ENCODE results near the gene SLC52A3. TPM values are rescaled to one million over a fixed set of nuclear protein-coding genes. Genes with fewer than 3 reads are reported as not detected.

SLC52A3 gene
- total and polyA plus RNA-seq, 2 donors (not counting 3 experiments of a cell fraction or from before 2014, with no cell fraction given), result not detected

- no peak overlapping the region for H2AFZ ChIP-seq (ENCODE audit: low read depth, low read length)
- no peak overlapping the region for H3K4me2 ChIP-seq (ENCODE audit: insufficient read depth, low read length)
- CTCF ChIA-PET, result no interaction called here
- H3K27me3 ChIP-seq (ENCODE audit: control insufficient read depth in 2 of 2, insufficient read depth in 2 of 2, low read length in 2 of 2), result peaks cover 0 to 2% of the 10 kb centered on the region in 2 experiments
- H3K9me1 ChIP-seq (replicated peaks; ENCODE audit: control insufficient read depth, extremely low read depth, insufficient read depth, low read length), result no peaks in the 10 kb centered on the region
- H3K79me2 ChIP-seq (ENCODE audit: control insufficient read depth, insufficient read depth, low read length), result no peaks in the 10 kb centered on the region
- no peaks in the 10 kb centered on the region for H4K20me1 ChIP-seq (replicated peaks; ENCODE audit: control insufficient read depth, extremely low read depth, insufficient read depth, low read length)
- FAIRE-seq, result no peak
- no peaks in the 10 kb centered on the region for H3K36me3 ChIP-seq (ENCODE audit: control insufficient read depth in 2 of 2, extremely low read depth in 1 of 2, insufficient read depth in 2 of 2, low read length in 2 of 2)
- dilution Hi-C loops (cut with MboI; ENCODE audit: extremely low pct_ligation_motif_present, low sequenced_read_pairs) (no loop called here), intact Hi-C loops (cut with micrococcal nuclease) (no loop called here)
- TF ChIP-seq POLR2AphosphoS5 (IDR thresholded peaks at IDR 0.05; ENCODE audit: insufficient read depth, low read depth, low read length) (no peak), CTCF (IDR thresholded peaks at IDR 0.05; ENCODE audit: extremely low read depth in 1 of 2, insufficient read depth in 1 of 2, low read depth in 1 of 2, low read length in 2 of 2) (no peak), JUN (IDR thresholded peaks at IDR 0.05; ENCODE audit: borderline replicate concordance, insufficient read depth, insufficient read length, low read depth) (no peak), GATA2 (IDR thresholded peaks at IDR 0.05; ENCODE audit: insufficient read depth, insufficient read length, low read depth, low read length) (no peak), MAX (IDR thresholded peaks at IDR 0.05; ENCODE audit: insufficient read depth, insufficient read length) (no peak), MYC (IDR thresholded peaks at IDR 0.05; ENCODE audit: low read depth, low read length) (no peak), EZH2 (IDR thresholded peaks at IDR 0.05; ENCODE audit: borderline replicate concordance, low read depth, low read length, severe bottlenecking) (no peak), POLR2A (IDR thresholded peaks at IDR 0.05; ENCODE audit: low read depth, low read length) (no peak), FOS (IDR thresholded peaks at IDR 0.05; ENCODE audit: borderline replicate concordance, insufficient read depth, low read length) (no peak)
- POLR2A ChIA-PET, result no interaction called here
- no TSS peak for BruUV-seq (replicated peaks)
- no peak for DNase-seq (ENCODE audit: low read depth, low spot score)
- H3K9me3 ChIP-seq (replicated peaks; ENCODE audit: control insufficient read depth, insufficient read depth, low read length), result no peaks in the 10 kb centered on the region
- no peak overlapping the region for H3K27ac ChIP-seq (ENCODE audit: insufficient read depth, low read depth, low read length)
- no peak overlapping the region for H3K4me3 ChIP-seq (replicated peaks in 1 of 3; ENCODE audit: insufficient read depth in 1 of 3, low read depth in 1 of 3, low read length in 3 of 3)
- no peak overlapping the region for H3K9ac ChIP-seq (replicated peaks; ENCODE audit: extremely low read depth, insufficient read depth, low read length)
- no peaks in the 10 kb centered on the region for H3K4me1 ChIP-seq (ENCODE audit: control insufficient read depth, extremely low read depth, insufficient read depth, low read length)
Observed at GRCh38 chr20:741620-742019, 26.7 kb downstream of the SLC52A3 start.
